WTC11 (cell line): Measurements from ENCODE around the gene EVI5L. TPM values are rescaled to one million over a fixed set of nuclear protein-coding genes. Genes with fewer than 3 reads are reported as not detected.

ENCODE experiments used
- ATAC-seq: fragments of 200-7000 bp; cut with Tn5 transposase; 2 replicates; pipeline ENCODE4 v1.10.0; 2021; ENCODE audit warnings: mild to moderate bottlenecking, moderate library complexity
- CTCF ChIA-PET: fragments of 300-600 bp; sonication (Branson Sonifier 250); formaldehyde crosslinking; loops from one replicate; lab custom pipeline; 2021; ENCODE audit warnings: antibody characterized with exemption; lab: Charles Lee
- POLR2A ChIA-PET: fragments of 350-600 bp; sonication (Branson Sonifier 250); formaldehyde crosslinking; loops from one replicate; lab custom pipeline; 2021; ENCODE audit warnings: antibody characterized with exemption; lab: Charles Lee
- DNase-seq: peaks from one replicate; pipeline ENCODE4 v3.0.0; 2021; ENCODE audit warnings: low spot score
- H3K27ac Mint-ChIP-seq: 2 replicates; pipeline ENCODE4 v1.8.0; 2021; ENCODE audit warnings: mixed read lengths
- H3K27me3 Mint-ChIP-seq: 2 replicates; pipeline ENCODE4 v1.8.0; 2021; ENCODE audit warnings: low read depth, mild to moderate bottlenecking, moderate library complexity, mixed read lengths
- H3K36me3 Mint-ChIP-seq: 2 replicates; pipeline ENCODE4 v1.8.0; 2021; ENCODE audit warnings: mixed read lengths
- H3K4me1 Mint-ChIP-seq: 2 replicates; pipeline ENCODE4 v1.8.0; 2022; ENCODE audit warnings: mixed read lengths
- H3K4me3 Mint-ChIP-seq: 2 replicates; pipeline ENCODE4 v1.8.0; 2021; ENCODE audit warnings: mild to moderate bottlenecking, moderate library complexity, mixed read lengths
- H3K9me3 Mint-ChIP-seq: 2 replicates; pipeline ENCODE4 v1.8.0; 2021; ENCODE audit warnings: mixed read lengths
- EMX1 ChIP-seq: fragments of 250-450 bp; sonication (Bioruptor Pico); IDR thresholded peaks from 2 replicates; pipeline ENCODE4 v1.8.0; 2021; ENCODE audit warnings: mild to moderate bottlenecking
- GRHL2 ChIP-seq: fragments of 250-450 bp; sonication (Bioruptor Pico); IDR thresholded peaks from 2 replicates; pipeline ENCODE4 v1.8.0; 2022; ENCODE audit warnings: mild to moderate bottlenecking, moderate library complexity; ENCODE audit not compliant: insufficient replicate concordance, severe bottlenecking
- NR1H2 ChIP-seq: sonication (generic); formaldehyde crosslinking; IDR thresholded peaks from 2 replicates; pipeline ENCODE4 v1.9.0; 2021; ENCODE audit warnings: mild to moderate bottlenecking, moderate library complexity, missing genetic modification reagents
- TEAD1 ChIP-seq: sonication (generic); formaldehyde crosslinking; IDR thresholded peaks from 2 replicates; pipeline ENCODE4 v1.8.0; 2022; ENCODE audit warnings: mild to moderate bottlenecking, missing genetic modification reagents
- ZNF138 ChIP-seq: sonication (generic); formaldehyde crosslinking; conservative IDR thresholded peaks from 2 replicates; pipeline ENCODE4 v1.8.1; 2022; ENCODE audit warnings: mild to moderate bottlenecking, moderate library complexity, missing genetic modification reagents
- ZNF263 ChIP-seq: sonication (generic); formaldehyde crosslinking; IDR thresholded peaks from 2 replicates; pipeline ENCODE4 v1.8.1; 2022; ENCODE audit warnings: low read depth, mild to moderate bottlenecking, moderate library complexity, missing genetic modification reagents
- total RNA-seq: library from RNA; stranded (reverse); gene quantifications from 3 replicates; pipeline ENCODE4 v1.2.3, GENCODE V29; 2021
- TF ChIP-seq, protein P1 (sequence below): sonication (generic); formaldehyde crosslinking; IDR thresholded peaks from 2 replicates; pipeline ENCODE4 v1.8.1; 2022; ENCODE audit warnings: low read depth, mild to moderate bottlenecking, moderate library complexity, missing genetic modification reagents, borderline replicate concordance
- TF ChIP-seq, protein P2 (sequence below): fragments of 250-450 bp; sonication (Bioruptor Pico); IDR thresholded peaks from 2 replicates; pipeline ENCODE4 v1.9.0; 2021; ENCODE audit warnings: mild to moderate bottlenecking
- TF ChIP-seq, protein P3 (sequence below): sonication (generic); formaldehyde crosslinking; IDR thresholded peaks from 2 replicates; pipeline ENCODE4 v1.8.1; 2023; ENCODE audit warnings: mild to moderate bottlenecking, missing genetic modification reagents, moderate library complexity
- TF ChIP-seq, protein P4 (sequence below): sonication (generic); formaldehyde crosslinking; IDR thresholded peaks from 2 replicates; pipeline ENCODE4 v1.8.1; 2023; ENCODE audit warnings: mild to moderate bottlenecking, missing genetic modification reagents
- TF ChIP-seq, protein P5 (sequence below): sonication (generic); formaldehyde crosslinking; IDR thresholded peaks from 2 replicates; pipeline ENCODE4 v1.8.0; 2023; ENCODE audit warnings: missing genetic modification reagents, mild to moderate bottlenecking, borderline replicate concordance

The EVI5L gene
- total RNA-seq, 1 experiment from 2014 or later, result 10.5 TPM

DNA sequence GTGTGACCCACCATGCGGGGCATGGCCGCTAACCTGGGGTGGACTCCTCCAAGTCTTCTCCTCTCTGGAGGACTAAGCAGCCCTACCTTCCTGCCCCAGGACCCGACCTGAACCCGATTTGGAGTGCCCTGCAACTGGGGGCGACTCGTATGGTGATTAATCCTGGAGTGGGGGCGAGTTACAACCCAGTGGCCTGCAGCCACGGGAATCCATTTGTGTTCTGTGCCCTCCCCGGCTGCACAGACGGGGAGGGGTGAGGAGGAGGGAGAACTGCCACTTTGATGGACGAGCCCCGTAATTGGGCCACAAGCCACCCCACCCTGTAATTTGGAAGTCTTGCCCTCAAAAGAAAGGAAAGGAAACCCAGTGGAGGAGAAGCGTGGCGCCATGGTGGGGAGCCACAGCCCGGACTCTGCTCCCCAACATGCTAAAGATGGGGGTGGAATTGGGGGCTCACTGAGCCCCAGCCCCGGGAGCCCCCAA, 26.1 kb downstream of the EVI5L start (continued):
- no peak for TF ChIP-seq ZNF263

DNA sequence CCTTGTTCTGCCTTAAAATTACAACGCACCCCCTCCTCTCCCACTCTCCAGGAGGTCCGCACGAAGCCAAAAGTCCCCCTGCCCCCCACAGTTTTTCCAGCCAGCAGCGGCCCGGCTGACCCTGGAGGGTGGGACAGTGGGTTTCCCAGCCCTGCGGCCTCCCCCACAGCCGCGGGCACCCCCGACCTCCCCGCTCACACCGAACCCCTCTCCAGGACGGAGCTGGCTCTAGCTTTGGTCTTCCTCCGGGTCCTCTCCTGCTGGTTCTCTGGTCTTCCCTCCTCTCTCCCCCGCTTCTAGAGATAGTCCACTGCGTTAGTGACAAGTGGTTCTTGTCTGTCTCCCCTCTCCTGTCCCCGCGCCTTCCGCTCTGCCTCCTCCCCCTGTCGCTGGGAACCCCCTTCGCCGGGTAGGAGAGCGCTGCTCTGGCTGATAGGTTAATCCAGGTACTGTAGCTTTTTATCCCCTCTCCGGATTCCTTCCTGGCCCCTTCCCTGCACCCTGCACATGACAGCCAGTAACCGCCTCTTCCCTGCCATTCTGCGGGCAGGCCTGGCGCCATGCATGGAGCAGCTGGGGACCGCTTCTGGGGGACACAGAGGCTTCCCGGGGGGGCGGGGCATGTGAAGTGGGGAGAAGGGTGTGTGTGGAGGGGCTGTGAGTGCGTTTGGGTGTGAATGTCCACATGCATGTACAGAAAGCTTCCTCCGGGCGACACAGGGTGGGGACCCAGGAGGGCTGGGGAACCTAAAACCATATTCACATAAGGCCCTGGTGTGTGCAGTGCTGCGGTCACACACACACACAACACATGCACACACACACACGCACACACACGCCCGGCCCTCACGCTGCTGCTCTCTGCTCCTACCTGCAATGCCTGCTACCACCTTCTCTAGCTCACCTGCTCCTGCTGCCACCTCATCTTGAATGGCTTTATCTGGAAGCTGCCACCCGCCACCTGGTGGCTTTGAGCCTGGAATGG, 27.0 kb downstream of the EVI5L start:
- DNase-seq, result no peak
- CTCF ChIA-PET, result interaction anchor here (0.6 to 3.1 kb wide), 20 partner anchors 12 to 663 kb away, joined by 3 to 65 read pairs (median 7); partner anchors contain the start of genes LRRC8E, MAP2K7, SNAPC2 and TIMM44
- H3K4me3 Mint-ChIP-seq, result no peak overlapping the region
- TF ChIP-seq, protein P1, sequence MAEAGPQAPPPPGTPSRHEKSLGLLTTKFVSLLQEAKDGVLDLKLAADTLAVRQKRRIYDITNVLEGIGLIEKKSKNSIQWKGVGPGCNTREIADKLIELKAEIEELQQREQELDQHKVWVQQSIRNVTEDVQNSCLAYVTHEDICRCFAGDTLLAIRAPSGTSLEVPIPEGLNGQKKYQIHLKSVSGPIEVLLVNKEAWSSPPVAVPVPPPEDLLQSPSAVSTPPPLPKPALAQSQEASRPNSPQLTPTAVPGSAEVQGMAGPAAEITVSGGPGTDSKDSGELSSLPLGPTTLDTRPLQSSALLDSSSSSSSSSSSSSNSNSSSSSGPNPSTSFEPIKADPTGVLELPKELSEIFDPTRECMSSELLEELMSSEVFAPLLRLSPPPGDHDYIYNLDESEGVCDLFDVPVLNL (CRISPR knock-in tag), result no peak
- TF ChIP-seq ZNF138 (no peak), ZNF263 (no peak), NR1H2 (no peak), GRHL2 (CRISPR knock-in tag) (no peak), TEAD1 (CRISPR knock-in tag) (no peak), EMX1 (CRISPR knock-in tag) (no peak)
- TF ChIP-seq, protein P2, sequence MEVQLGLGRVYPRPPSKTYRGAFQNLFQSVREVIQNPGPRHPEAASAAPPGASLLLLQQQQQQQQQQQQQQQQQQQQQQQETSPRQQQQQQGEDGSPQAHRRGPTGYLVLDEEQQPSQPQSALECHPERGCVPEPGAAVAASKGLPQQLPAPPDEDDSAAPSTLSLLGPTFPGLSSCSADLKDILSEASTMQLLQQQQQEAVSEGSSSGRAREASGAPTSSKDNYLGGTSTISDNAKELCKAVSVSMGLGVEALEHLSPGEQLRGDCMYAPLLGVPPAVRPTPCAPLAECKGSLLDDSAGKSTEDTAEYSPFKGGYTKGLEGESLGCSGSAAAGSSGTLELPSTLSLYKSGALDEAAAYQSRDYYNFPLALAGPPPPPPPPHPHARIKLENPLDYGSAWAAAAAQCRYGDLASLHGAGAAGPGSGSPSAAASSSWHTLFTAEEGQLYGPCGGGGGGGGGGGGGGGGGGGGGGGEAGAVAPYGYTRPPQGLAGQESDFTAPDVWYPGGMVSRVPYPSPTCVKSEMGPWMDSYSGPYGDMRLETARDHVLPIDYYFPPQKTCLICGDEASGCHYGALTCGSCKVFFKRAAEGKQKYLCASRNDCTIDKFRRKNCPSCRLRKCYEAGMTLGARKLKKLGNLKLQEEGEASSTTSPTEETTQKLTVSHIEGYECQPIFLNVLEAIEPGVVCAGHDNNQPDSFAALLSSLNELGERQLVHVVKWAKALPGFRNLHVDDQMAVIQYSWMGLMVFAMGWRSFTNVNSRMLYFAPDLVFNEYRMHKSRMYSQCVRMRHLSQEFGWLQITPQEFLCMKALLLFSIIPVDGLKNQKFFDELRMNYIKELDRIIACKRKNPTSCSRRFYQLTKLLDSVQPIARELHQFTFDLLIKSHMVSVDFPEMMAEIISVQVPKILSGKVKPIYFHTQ (CRISPR knock-in tag), result no peak
- TF ChIP-seq, protein P3, sequence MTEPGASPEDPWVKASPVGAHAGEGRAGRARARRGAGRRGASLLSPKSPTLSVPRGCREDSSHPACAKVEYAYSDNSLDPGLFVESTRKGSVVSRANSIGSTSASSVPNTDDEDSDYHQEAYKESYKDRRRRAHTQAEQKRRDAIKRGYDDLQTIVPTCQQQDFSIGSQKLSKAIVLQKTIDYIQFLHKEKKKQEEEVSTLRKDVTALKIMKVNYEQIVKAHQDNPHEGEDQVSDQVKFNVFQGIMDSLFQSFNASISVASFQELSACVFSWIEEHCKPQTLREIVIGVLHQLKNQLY, result no peak
- TF ChIP-seq, protein P4, sequence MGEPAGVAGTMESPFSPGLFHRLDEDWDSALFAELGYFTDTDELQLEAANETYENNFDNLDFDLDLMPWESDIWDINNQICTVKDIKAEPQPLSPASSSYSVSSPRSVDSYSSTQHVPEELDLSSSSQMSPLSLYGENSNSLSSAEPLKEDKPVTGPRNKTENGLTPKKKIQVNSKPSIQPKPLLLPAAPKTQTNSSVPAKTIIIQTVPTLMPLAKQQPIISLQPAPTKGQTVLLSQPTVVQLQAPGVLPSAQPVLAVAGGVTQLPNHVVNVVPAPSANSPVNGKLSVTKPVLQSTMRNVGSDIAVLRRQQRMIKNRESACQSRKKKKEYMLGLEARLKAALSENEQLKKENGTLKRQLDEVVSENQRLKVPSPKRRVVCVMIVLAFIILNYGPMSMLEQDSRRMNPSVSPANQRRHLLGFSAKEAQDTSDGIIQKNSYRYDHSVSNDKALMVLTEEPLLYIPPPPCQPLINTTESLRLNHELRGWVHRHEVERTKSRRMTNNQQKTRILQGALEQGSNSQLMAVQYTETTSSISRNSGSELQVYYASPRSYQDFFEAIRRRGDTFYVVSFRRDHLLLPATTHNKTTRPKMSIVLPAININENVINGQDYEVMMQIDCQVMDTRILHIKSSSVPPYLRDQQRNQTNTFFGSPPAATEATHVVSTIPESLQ, result no peak
- TF ChIP-seq, protein P5, sequence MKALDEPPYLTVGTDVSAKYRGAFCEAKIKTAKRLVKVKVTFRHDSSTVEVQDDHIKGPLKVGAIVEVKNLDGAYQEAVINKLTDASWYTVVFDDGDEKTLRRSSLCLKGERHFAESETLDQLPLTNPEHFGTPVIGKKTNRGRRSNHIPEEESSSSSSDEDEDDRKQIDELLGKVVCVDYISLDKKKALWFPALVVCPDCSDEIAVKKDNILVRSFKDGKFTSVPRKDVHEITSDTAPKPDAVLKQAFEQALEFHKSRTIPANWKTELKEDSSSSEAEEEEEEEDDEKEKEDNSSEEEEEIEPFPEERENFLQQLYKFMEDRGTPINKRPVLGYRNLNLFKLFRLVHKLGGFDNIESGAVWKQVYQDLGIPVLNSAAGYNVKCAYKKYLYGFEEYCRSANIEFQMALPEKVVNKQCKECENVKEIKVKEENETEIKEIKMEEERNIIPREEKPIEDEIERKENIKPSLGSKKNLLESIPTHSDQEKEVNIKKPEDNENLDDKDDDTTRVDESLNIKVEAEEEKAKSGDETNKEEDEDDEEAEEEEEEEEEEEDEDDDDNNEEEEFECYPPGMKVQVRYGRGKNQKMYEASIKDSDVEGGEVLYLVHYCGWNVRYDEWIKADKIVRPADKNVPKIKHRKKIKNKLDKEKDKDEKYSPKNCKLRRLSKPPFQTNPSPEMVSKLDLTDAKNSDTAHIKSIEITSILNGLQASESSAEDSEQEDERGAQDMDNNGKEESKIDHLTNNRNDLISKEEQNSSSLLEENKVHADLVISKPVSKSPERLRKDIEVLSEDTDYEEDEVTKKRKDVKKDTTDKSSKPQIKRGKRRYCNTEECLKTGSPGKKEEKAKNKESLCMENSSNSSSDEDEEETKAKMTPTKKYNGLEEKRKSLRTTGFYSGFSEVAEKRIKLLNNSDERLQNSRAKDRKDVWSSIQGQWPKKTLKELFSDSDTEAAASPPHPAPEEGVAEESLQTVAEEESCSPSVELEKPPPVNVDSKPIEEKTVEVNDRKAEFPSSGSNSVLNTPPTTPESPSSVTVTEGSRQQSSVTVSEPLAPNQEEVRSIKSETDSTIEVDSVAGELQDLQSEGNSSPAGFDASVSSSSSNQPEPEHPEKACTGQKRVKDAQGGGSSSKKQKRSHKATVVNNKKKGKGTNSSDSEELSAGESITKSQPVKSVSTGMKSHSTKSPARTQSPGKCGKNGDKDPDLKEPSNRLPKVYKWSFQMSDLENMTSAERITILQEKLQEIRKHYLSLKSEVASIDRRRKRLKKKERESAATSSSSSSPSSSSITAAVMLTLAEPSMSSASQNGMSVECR, result no peak
- ATAC-seq, result no peak
- no peaks in the 10 kb centered on the region for H3K36me3 Mint-ChIP-seq
- peaks cover 17% of the 10 kb centered on the region for H3K4me1 Mint-ChIP-seq
- POLR2A ChIA-PET, result interaction anchor here (0.6 to 2.6 kb wide), 4 partner anchors 12 to 138 kb away, joined by 4 to 19 read pairs (median 8); no protein-coding TSS in a partner anchor
- H3K27me3 Mint-ChIP-seq, result peaks cover 64% of the 10 kb centered on the region
- no peak overlapping the region for H3K27ac Mint-ChIP-seq
- no peaks in the 10 kb centered on the region for H3K9me3 Mint-ChIP-seq
